ENCODE data around the gene MTR.

MTR gene

DNA sequence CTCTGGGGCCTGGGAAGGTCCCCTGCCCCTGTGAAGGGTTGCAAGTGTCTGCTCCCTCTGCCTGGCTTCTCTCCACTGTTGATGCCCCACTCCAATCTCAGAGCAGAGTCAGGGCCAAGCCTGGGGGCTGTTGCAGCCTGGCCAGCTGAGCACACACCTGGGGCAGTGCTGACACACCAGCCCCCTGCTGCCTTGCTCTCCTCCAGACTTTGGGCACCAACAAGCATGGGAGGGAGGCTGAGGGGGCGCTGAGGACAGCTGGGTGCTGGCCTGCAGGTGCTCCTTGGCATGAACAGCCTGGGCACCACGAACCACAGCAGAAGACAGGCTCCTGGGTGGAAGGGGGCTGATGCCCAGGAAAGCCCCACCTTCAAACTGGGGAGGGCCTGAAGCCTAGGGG lies 9.6 kb upstream of the MTR start:
- DNase-seq: no peak

DNA sequence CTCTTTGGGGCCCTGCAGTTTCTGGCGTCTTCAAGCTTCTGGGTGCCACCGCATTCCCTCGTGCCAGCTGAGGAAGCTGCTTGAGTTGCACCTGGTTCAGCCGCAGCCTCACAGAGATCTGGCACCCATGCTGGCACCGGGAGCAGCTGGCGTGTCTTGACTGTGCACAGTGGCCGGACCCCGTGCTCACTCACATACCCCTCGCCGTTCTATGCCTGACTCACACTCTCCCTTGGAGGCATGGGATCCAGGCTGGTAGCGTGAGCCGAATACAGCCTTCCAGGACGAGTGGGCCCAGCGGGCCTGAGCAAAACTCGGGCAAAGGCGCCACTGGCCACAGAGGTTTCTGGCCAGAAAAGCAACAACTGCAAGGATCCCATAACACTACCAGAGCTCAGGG lies 8.6 kb upstream of the MTR start:
- no peak for DNase-seq

GRCh38 chr1:236794585-236795034 lies 482 bp upstream of the MTR start:
- DNase-seq: no peak

DNA sequence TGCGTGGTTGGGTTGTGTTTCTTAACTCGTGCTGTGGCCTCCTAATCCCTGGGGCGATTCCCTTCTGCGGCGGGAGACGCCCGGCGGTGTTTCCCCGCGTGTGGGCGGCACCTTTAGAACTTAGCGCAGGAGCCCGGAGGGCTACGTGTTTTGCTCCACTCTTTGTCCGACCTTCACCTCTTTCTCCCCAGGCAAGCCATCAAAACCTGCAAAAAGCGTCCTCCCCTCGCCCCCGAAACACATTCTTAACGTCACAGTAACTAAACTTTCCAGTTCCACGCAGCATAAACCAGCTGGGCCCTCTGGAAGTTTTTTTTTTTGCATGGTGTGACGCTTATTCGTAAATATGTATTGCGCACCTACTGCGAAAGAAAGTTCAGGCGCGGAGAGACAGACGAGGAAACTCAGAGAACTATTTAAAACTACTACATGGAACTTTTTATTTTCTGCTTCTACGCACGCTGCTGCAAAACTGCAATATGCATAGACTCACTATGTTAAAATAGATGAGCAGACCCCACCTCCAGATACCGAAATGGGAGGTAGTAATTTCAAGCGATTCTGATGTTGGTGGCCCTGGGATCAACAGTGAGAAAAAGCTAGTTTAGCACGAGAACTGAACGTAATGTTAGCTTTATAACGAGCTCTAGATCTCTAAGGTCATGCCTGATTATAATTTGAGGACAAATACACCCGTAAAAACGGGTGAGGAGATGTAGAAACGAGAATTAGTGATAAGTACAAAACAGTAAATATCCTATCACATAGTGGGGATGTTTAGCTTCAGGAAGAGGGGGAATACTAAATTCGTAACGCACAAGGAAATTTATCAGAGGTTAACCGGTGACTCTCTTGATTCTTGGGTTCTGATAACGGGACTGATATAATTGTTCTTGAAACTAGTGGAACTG lies 920 bp downstream of the MTR start:
- DNase-seq: no peak

DNA sequence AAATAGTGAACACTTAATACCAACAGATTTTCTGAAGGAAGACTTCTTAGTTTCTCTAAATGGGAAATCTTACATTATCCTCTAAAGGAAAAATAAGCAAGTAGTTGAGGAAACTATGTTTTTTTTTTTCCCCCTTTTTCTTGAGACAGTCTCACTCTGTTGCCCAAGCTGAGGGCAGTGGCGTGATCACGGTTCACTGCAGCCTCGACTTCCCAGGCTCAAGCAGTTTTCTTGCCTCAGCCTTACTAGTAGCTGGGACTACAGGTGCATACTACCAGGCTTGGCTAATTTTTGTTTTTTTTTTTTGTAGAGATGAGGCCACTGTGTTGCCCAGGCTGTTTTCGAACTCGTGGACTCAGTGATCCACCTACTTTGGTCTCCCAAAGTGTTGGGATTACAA lies 3.9 kb downstream of the MTR start:
- no peak for DNase-seq

DNA sequence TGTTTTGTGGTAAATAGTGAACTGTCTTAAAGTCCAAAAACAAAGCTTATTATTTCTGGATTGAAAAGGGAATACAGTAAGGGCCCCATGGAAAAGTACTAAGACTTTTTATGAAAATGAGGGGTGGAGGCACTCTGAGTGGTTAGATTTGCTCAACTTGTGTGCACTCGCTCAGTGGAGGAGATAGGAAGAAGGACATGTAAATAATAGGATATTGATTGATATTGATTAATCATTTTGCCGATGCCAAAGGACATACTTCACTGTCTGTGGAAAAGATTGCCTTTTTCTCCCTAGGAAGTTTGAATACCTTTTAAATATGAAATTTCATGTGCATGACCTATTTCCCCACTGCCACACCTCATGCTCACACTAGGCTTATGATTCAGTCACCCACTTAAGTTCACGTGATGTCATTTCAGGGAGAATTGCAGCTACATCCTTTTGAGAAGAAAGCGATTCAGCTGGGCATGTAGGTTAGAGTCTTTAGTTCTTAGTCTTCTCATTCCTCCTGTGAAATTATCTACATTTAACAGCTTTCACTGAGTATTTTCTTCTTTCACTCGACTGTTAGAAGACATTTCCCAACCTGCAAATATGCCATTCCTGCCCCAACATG lies 5.0 kb downstream of the MTR start:
- DNase-seq: no peak

DNA sequence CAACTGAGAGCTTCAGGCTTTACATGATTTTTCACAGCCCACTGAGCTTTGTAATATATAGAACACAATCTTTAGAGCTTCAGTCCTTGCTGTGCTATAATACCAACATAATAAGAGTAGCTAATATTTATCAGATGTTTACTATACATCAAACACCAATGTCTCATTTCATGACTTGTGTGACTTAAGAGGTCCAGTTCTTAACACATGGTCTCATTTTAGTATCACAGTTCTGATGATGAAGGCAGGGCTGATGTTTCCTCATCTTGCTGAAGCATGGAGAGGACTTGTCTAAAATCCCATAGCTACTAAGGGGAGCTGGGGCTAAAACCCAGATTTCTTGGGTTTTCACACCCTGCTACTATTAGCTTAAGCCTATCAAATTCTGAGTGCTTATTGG lies 5.5 kb downstream of the MTR start:
- no peak for DNase-seq

DNA sequence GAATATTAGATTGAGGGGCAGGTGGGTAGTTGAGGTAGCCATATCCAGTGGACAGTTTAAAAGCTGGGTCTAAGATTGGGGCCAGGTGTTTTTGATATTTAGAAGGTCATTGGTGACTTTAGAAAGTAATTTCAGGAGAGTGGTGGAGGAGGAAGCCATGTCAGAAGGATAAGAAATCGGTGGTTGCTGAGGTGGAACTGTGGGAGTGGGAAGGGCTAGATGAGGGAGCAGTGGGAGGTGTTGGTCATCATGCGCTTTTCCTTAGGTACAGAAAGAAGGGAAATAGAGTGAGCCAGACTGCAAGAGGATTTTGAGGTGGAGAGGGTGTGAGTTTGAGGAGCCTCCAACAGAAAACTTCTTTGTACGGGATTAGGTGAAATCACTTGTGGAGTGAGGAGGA lies 7.2 kb downstream of the MTR start:
- no peak for DNase-seq

- no peak for DNase-seq
Measured at GRCh38 chr1:236806634-236807033, 11.5 kb downstream of the MTR start.

DNA sequence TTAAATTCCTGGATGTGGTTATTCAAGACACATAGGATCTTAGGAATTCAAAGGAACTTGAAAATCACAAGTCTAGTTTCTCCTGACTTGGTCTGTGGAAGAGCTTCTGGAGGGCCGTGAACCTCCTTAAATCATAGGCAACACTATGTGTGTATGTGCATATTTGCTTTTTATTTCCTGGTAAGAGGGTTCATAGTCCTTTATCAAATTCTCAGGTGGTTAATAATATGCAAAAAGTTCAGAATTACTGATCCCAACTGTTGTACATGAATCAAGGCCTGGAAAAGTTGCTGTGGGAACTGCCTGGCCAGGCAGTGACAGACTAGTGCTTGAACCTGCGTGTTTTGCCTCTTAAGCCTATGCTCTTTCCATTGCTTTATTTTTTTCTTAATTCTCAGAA lies 12.9 kb downstream of the MTR start:
- no peak for DNase-seq

GRCh38 chr1:236808564-236809130 lies 13.6 kb downstream of the MTR start:
- DNase-seq: no peak

DNA sequence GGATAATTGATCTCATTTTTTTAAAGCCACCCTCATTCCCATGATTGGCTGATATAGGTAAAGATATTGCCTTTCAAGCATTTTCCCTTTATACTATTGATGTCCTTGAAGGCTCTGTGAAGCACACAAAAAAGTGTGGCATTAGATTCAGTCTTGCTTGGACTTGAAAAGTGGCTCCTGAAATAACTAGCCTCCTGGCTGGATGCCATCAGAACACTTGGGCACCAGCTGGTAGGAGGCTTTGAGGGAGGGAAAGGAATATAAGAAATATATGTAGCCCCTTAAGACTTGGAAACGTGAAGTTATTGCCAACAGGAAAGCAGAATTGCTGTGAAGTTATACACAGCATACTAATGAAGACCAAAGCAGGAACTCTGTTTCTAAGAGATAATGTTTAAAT lies 14.1 kb downstream of the MTR start:
- no peak for DNase-seq

DNA sequence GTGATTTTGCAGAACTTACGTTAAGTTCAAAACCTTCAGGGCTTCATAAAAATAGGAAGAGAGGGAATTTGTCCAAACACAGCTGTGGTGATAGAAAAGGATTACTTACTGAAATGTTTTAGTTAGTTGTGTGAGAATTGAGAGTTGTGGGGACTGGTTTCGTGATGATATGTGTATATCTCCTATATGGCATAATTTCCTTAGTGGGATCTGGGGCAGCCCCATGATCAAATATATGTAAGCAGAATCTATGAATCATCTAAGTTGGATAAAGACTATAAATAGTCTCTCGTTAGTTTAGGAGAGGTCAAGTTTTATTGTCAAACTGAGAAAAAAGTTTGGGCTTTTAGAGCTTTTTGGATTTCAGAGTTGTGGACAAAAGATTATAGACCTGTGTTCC lies 14.9 kb downstream of the MTR start:
- DNase-seq: no peak

DNA sequence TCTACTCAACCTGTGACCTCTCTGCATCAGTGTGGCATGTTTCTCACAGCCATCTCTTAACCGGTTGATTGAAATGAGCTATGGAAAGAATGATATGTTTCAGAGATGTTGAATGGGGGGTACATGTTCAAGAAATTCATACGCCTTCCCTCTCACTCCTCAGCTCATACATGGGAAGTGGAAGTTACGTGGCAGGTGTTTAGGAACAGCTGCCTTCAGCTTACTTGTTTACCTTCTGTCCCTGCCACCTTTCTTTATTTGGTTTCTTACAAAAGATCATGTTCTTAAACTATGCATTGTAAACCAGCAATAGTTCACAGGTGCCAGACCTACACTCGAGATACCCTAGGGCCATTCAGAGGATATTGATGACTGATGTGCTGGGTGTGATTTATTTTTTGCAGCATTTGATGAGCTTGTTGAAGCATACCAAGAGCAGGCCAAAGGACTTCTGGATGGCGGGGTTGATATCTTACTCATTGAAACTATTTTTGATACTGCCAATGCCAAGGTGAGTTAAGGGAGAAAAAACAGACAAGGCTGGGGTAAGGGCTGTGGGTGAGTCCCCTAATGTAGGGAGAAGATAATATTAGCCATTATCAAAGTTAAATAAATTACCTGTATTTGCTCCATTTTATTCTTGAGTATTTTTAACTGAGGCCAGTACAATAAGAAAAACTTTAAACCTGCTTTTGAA lies 17.4 kb downstream of the MTR start:
- DNase-seq: no peak

DNA sequence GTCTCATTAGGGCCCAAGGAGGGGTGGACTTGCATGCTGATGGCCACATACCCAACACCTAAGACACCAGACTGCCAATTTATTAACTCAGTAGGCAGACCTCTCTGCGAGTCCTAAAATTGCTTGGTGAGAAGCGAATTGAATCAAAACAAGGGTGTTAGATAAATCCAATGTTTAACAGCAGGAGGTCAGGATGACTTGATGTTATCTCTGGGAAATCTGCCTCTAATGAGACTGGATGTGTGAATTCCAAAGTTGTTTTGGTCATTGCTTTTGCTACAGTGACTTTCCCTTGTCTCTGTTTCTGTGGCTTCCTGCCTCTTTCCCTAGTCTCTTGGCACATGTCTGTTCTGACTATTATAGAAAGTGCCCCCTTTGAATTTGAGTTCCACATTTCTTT lies 20.8 kb downstream of the MTR start:
- no peak for DNase-seq

DNA sequence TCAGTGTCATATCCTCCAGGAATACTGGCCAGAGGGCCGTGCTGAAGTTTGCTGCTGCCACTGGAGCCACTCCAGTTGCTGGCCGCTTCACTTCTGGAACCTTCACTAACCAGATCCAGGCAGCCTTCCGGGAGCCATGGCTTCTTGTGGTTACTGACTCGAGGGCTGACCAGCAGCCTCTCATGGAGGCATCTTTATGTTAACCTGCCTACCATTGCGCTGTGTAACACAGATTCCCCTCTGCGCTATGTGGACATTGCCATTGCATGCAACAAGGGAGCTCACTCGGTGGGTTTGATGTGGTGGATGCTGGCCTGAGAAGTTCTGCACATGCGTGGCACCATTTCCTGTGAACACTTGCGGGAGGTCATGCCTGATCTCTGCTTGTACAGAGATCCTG lies 24.8 kb downstream of the MTR start:
- DNase-seq: no peak

DNA sequence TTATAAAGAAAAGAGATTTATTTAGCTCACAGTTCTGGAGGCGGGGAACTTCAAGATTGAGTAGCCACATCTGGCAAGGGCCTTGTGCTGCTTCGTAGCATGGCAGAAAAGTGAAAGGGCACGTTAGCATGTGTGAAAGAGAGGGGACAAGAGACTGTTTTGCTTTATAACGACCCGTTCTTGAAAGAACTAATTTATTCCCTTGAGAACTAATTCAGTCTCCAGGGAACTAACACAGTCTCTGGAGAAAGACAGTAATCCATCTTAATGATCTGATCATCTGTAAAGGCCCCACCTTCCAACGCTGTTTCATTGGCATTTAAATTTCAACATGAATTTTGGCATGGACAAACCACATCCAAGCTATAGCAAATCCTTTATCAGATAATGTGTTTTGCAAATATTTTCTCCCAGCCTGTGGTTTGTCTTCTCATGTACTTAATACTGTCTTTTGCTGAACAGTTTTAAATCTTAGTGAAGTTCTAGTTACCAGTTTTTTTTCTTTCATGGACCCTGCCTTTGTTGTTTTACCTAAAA lies 26.1 kb downstream of the MTR start:
- no peak for DNase-seq

DNA sequence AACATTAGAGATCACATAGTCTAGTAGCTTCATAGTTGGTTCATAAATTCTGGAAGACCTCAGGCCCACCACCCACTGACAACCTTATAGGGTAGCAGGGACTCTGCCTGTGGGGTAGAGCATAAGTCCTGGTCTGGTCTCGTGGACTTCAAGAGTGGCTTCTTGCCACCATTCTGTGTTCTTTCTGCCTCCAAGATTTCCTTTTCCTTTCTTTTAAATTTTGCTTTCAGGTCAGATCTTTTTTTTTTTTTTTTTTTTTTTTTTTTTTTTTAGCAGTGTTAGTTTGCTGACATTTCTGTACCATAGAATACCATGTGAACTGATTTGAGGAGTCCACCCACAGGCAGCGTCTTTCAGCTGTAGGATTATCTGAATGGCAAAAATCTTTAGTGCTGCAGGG lies 28.5 kb downstream of the MTR start:
- no peak for DNase-seq

GRCh38 chr1:236829085-236829484 lies 34.0 kb downstream of the MTR start:
- no peak for DNase-seq

DNA sequence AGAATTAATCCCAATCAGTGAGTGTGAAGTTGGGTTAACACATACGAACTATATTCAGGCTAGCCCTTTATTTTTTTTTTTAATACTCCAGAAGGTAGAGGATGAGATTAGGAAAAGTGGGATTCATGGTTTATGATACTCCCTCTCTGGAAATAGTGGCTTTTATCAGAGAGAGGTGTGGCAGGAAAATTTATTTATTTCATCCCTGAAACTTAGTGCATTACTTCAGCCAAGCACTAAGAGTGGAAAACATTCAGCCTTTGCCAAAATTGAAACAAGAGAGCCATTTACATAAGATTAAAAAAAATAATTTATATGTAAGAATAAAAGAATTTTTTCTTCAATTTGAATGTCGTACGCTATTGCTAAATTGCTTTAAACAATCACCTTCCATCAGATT lies 35.0 kb downstream of the MTR start:
- no peak for DNase-seq

DNA sequence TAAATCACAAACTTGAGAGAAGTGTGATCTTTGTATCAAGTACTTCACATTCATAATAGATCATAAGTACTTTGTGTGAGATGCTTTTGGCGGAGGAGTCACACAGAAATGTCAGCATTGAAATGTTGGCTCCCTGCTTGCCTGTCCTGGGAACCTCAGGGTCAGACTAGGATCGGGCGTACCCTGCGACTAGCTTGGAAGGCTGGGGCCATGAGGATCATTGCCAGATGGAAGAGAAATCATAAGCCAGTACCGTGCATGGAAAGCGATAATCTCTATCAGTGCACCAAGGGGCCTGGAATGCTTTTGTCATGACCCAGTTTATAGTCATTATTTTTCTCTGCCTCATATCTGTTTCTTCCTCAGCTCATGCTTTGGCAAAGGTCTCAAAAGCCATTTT lies 35.5 kb downstream of the MTR start:
- no peak for DNase-seq

DNA sequence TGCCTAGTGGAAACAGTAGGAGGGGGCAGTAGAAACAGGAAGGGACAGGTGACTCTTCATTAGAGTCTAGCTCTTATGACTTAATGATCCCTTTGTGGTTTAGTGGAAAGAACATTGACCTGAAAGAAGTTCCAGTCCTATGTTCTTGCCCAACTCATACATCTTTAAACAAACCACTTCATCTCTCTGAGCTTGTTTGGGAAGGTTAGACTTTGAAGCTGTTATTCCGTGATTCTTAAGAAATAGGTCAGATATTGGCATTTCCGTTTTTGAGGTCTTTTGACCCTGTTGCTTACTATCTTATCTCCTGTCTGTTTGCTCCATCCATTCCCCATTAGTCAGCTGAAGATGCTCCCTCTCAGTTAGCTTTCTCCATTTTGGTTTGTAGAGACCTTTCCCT lies 38.5 kb downstream of the MTR start:
- no peak for DNase-seq

DNA sequence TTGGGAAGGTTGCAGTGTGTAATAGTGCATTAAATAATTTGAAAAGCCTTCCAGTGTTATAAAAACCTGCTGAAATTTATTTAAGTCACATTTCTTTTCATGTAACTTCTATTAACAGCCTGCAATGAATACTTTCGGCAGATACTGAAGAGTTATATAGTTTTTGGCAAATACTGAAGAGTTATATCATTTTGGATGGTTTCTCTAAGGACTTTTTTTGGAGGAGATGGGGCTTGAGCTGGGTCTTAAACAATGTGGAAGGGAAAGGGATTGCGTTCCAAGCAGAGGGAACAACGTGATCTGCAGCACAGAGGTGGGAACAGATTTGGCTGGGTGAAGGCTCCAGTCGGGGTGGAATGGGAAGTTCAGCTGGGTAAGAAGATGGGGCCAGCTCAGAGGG lies 39.8 kb downstream of the MTR start:
- no peak for DNase-seq
